ENCODE data around the gene HRG. TPM values are rescaled to one million over a fixed set of nuclear protein-coding genes. Genes with fewer than 3 reads are reported as not detected.
A peak's percentile ranks its signal among the peaks of the same experiment; 100 is the strongest.

The HRG gene
- total RNA-seq, 2 experiments from 2014 or later, result 0.11 TPM; not detected in 1

DNA sequence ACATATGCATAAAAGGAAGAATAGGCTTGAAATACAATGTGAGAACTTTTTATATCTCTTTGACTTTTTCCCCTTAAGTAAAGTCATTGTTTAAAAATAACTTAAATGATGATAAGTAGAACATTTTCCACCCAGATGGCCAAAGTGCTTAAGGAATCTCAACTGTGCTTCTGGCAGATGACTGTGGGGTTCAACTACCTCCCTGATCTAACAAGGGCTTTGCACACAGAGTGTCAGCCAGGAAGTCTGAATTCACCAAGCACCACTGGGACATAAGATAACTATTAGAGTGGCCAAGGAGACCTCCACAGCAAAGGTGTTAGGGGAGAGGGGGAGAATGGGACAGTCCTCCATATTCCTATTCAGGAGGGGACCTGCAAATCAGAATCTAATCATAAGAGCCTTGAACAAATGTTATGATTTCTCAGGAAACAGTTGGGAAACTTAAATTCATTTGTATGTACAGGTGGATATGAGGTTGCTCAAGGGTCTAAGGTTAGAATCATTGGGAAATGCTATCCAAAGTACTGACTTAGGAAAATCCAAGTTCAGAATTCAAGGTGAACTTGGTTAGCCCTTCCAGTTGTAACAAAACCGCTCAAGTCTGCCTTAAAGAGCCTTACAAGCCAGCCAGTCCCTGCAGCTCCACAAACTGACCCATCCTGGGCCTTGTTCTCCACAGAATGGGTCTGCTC lies 25.9 kb upstream of the HRG start, which contains the start of gene FETUB:
Gene FETUB, plus strand, starts transcription at position 622 of the 695 bp plus-strand sequence. Its CDS starts 62 bp downstream, at position 684.
- H3K27ac Mint-ChIP-seq, result no peak within 1 kb of the TSS
- no peaks in the 10 kb centered on the region for H3K9me3 Mint-ChIP-seq (ENCODE audit: low read depth)
- no peaks in the 10 kb centered on the region for H3K36me3 Mint-ChIP-seq (ENCODE audit: low read depth)
- ATAC-seq, result no peak
- POLR2A ChIA-PET, result no interaction called here
- no peak within 1 kb of the TSS for H3K4me3 Mint-ChIP-seq
- peaks cover 3% of the 10 kb centered on the region for H3K4me1 Mint-ChIP-seq
- H3K27me3 Mint-ChIP-seq, result peaks cover 17% of the 10 kb centered on the region
- CTCF ChIA-PET, result no interaction called here
- intact Hi-C loops (cut with DNase I, micrococcal nuclease), result no loop called here
- no peak for DNase-seq

DNA sequence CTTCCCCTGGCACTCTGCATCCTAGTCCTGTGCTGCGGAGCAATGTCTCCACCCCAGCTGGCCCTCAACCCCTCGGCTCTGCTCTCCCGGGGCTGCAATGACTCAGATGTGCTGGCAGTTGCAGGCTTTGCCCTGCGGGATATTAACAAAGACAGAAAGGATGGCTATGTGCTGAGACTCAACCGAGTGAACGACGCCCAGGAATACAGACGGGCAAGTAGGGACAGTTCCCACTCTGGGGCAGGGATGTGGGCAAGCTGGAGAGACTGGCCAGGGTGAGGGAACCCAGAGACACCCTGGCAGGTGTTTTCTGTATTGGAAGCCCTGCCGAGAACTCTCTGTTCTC lies 25.4 kb upstream of the HRG start:
- ATAC-seq (no peak), DNase-seq (no peak)
- Mint-ChIP-seq H3K4me3 (no peak overlapping the region), H3K36me3 (ENCODE audit: low read depth) (no peaks in the 10 kb centered on the region), H3K9me3 (ENCODE audit: low read depth) (no peaks in the 10 kb centered on the region), H3K27me3 (peaks cover 17% of the 10 kb centered on the region), H3K4me1 (peaks cover 3% of the 10 kb centered on the region), H3K27ac (no peak overlapping the region)
- POLR2A ChIA-PET, result no interaction called here
- CTCF ChIA-PET, result no interaction called here
- intact Hi-C loops (cut with DNase I, micrococcal nuclease), result no loop called here

DNA sequence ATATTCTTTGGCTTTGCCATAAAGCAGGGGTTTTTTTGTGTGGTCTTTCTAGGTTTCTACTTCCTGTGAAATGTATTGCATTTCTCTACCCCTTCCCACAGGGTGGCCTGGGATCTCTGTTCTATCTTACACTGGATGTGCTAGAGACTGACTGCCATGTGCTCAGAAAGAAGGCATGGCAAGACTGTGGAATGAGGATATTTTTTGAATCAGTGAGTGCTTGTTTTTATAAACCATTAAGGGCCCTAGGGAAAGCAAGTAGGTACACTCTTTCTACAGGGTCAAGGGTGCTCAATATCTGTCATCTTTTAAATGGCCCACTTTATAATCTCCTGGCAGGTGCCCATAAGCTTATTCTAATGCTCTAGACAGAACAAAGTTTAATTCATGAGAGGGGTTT lies 24.9 kb upstream of the HRG start:
- Mint-ChIP-seq H3K4me3 (no peak overlapping the region), H3K36me3 (ENCODE audit: low read depth) (no peaks in the 10 kb centered on the region), H3K4me1 (peaks cover 3% of the 10 kb centered on the region), H3K27me3 (peaks cover 18% of the 10 kb centered on the region), H3K9me3 (ENCODE audit: low read depth) (no peaks in the 10 kb centered on the region), H3K27ac (no peak overlapping the region)
- ATAC-seq, result no peak
- POLR2A ChIA-PET, result no interaction called here
- CTCF ChIA-PET, result no interaction called here
- no peak for DNase-seq
- intact Hi-C loops (cut with DNase I, micrococcal nuclease), result no loop called here

DNA sequence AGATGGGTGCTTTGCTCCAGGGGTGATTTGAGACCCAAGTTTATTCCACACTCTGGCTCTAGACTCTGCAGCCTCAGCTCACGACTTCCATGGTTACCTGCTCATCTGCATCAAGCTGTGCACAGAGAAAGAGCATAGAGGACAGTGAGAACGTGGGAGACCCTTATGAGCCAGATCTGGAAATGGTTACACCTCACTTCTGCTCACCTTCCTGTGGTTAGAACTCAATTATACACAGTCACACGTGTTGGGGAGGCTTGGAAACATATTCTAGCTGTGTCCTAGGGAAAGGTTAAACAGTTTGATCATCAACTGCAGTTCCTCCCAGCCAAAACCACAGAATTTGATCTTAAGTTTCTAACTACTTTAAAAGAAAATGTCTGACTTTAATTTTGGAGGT lies 23.8 kb upstream of the HRG start:
- no peak for ATAC-seq
- ChIA-PET POLR2A (no interaction called here), CTCF (interaction anchor here (0.5 to 1.6 kb wide), 3 partner anchors 28 to 447 kb away, joined by 3 to 5 read pairs (median 3); no protein-coding TSS in a partner anchor)
- H3K27ac Mint-ChIP-seq, result no peak overlapping the region
- no peak overlapping the region for H3K4me3 Mint-ChIP-seq
- DNase-seq, result no peak
- peaks cover 3% of the 10 kb centered on the region for H3K4me1 Mint-ChIP-seq
- no peaks in the 10 kb centered on the region for H3K36me3 Mint-ChIP-seq (ENCODE audit: low read depth)
- peaks cover 19% of the 10 kb centered on the region for H3K27me3 Mint-ChIP-seq
- intact Hi-C loops (cut with DNase I, micrococcal nuclease), result no loop called here
- H3K9me3 Mint-ChIP-seq (ENCODE audit: low read depth), result no peaks in the 10 kb centered on the region

DNA sequence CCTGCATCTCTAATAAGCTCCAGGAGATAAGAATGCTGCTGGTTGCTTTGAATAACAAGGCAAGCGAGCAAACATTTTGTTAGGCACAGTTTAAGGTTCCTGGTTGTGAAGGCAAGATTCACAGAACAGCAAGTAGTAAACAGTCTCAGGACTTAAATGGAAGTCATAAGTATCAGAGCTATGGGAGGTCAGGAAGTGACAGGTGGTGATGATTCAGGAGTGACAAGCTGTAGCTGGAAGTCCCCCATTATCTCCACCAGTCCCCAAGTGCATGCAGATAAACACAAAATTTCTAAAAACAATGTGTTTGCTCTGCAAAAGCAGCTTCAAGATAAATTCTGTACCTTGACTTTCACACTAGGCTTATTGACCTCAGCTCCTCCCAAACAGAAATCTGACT lies 22.3 kb upstream of the HRG start:
- ATAC-seq, result peak; percentile 57
- POLR2A ChIA-PET, result no interaction called here
- no peaks in the 10 kb centered on the region for H3K9me3 Mint-ChIP-seq (ENCODE audit: low read depth)
- intact Hi-C loops (cut with DNase I, micrococcal nuclease), result no loop called here
- H3K4me3 Mint-ChIP-seq, result no peak overlapping the region
- H3K27me3 Mint-ChIP-seq, result peaks cover 18% of the 10 kb centered on the region
- CTCF ChIA-PET, result interaction anchor here (0.6 to 1.5 kb wide), 3 partner anchors 25 to 33 kb away, joined by 3 to 8 read pairs (median 3); no protein-coding TSS in a partner anchor
- H3K4me1 Mint-ChIP-seq, result peaks cover 3% of the 10 kb centered on the region
- H3K36me3 Mint-ChIP-seq (ENCODE audit: low read depth), result no peaks in the 10 kb centered on the region
- no peak for DNase-seq
- H3K27ac Mint-ChIP-seq, result no peak overlapping the region

DNA sequence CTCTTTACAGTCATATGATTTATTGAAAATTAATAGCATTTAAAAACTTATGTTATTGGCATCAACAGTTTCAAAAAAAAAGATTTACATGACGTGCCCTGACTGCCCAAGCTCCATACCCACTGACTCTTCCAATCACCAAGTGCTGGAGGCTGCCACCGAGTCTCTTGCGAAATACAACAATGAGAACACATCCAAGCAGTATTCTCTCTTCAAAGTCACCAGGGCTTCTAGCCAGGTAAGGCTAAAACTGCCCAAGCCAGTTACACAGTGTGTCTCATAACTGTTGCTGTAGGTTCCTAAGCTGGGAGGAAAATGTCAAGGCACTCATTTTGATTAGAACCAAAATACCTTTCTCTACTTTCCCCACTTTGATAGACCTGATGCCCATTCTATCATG lies 21.1 kb upstream of the HRG start:
- POLR2A ChIA-PET, result interaction anchor here (0.6 kb wide), 1 partner anchor 59 kb away, joined by 3 read pairs; no protein-coding TSS in a partner anchor
- CTCF ChIA-PET, result interaction anchor here (0.7 to 0.8 kb wide), 2 partner anchors 177 to 265 kb away, joined by 3 read pairs; no protein-coding TSS in a partner anchor
- ATAC-seq, result no peak

DNA sequence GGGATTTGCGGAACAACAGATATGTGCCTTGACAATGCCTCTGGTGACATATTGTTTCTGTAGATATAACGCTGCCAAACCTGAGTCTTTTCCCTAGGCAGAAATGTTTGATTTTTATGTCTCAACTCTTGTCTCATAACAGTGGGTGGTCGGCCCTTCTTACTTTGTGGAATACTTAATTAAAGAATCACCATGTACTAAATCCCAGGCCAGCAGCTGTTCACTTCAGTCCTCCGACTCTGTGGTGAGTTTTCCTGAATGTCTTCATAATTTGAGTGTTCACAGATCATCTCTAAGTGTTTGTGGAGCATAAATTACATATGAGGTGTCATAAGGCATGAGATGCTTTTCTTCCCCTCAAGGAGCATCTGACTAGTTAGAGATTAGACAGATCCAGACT lies 19.7 kb upstream of the HRG start:
- ChIA-PET CTCF (interaction anchor here (1.0 kb wide), 1 partner anchor 29 kb away, joined by 4 read pairs; no protein-coding TSS in a partner anchor), POLR2A (no interaction called here)
- Mint-ChIP-seq H3K4me3 (no peak overlapping the region), H3K36me3 (ENCODE audit: low read depth) (no peaks in the 10 kb centered on the region), H3K4me1 (peaks cover 3% of the 10 kb centered on the region), H3K27me3 (peaks cover 13% of the 10 kb centered on the region), H3K9me3 (ENCODE audit: low read depth) (no peaks in the 10 kb centered on the region), H3K27ac (no peak overlapping the region)
- intact Hi-C loops (cut with DNase I, micrococcal nuclease), result no loop called here
- ATAC-seq (no peak), DNase-seq (no peak)

More for the DNA sequence above, 21.1 kb upstream of the HRG start:
- DNase-seq, result no peak
- intact Hi-C loops (cut with DNase I, micrococcal nuclease), result no loop called here
- peaks cover 16% of the 10 kb centered on the region for H3K27me3 Mint-ChIP-seq
- H3K4me3 Mint-ChIP-seq, result no peak overlapping the region
- H3K4me1 Mint-ChIP-seq, result peaks cover 3% of the 10 kb centered on the region
- no peaks in the 10 kb centered on the region for H3K36me3 Mint-ChIP-seq (ENCODE audit: low read depth)
- no peak overlapping the region for H3K27ac Mint-ChIP-seq
- H3K9me3 Mint-ChIP-seq (ENCODE audit: low read depth), result no peaks in the 10 kb centered on the region

DNA sequence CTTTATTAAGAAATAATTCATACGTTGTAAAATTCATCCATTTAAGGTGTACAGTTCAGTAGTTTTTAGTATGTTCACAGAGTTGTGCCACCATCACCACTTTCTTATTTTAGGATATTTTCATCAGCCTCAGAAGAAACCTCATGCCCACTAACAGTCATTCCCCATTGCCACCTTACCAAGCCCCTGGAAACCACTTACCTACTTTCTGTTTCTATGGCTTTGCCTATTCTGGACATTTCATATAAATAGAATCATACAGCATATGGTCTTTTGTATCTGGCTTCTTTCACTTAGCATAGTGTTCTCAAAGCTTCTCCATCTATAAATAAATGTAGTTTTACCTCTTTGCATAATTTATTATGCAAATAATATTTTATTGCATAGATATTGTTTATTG lies 19.0 kb upstream of the HRG start:
- POLR2A ChIA-PET, result no interaction called here
- H3K9me3 Mint-ChIP-seq (ENCODE audit: low read depth), result no peaks in the 10 kb centered on the region
- no peak overlapping the region for H3K4me3 Mint-ChIP-seq
- intact Hi-C loops (cut with DNase I, micrococcal nuclease), result no loop called here
- ATAC-seq, result no peak
- DNase-seq, result no peak
- H3K27me3 Mint-ChIP-seq, result peaks cover 10% of the 10 kb centered on the region
- H3K27ac Mint-ChIP-seq, result no peak overlapping the region
- CTCF ChIA-PET, result interaction anchor here (1.0 kb wide), 1 partner anchor 30 kb away, joined by 4 read pairs; no protein-coding TSS in a partner anchor
- no peaks in the 10 kb centered on the region for H3K36me3 Mint-ChIP-seq (ENCODE audit: low read depth)
- H3K4me1 Mint-ChIP-seq, result peaks cover 2% of the 10 kb centered on the region

DNA sequence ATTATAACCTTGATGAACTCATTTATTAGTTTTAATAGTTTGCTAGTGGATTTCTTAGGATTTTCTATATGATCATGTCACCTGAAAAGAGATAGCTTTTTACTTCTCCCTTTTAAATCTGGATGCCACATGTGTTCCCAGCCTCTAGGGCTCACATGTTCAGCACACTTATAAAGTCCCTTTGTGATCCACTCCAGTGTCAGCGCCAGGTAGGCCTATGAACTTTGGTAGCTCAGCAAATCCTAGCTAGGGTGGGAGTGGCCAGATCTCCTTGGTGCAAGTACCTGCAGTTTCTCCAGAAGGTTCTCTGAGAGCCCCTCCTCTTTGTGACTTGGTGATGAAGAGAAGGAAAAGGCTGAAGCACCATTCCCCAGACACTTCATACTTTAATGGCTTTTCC lies 17.0 kb upstream of the HRG start:
- no peak overlapping the region for H3K4me3 Mint-ChIP-seq
- DNase-seq, result no peak
- CTCF ChIA-PET, result interaction anchor here (1.8 to 2.2 kb wide), 2 partner anchors 32 to 36 kb away, joined by 5 to 7 read pairs; partner anchors contain the start of gene AHSG

DNA sequence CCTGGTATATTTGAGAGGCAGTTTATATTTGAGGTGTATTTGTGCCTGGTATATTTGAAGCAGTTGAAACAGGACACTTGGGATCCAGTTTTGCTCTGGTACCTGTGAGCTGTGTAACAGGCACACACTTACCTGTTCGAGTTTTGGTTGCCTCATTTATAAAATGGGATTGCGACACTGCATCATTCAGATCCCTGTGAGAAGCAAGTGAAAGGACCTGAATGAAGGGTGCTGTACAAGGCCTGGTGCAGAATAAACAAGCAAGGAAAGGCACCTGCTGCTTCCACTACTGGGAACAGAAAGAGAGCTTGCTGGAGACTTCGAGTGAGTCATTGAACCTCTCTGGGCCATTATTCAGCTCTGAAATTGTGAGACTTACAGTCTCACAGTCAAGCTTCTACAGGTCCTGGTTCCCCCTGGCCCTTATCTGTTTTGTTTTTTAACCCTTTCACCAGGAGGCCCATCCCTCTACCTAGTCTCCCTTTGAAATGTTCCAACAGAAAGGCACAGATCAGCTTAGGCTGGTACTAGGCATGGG lies 14.1 kb upstream of the HRG start:
- Mint-ChIP-seq H3K36me3 (ENCODE audit: low read depth) (no peaks in the 10 kb centered on the region), H3K9me3 (ENCODE audit: low read depth) (no peaks in the 10 kb centered on the region), H3K4me3 (no peak overlapping the region), H3K4me1 (no peaks in the 10 kb centered on the region), H3K27me3 (peaks cover 2% of the 10 kb centered on the region), H3K27ac (no peak overlapping the region)
- CTCF ChIA-PET, result interaction anchor here (0.6 kb wide), 1 partner anchor 188 kb away, joined by 3 read pairs; no protein-coding TSS in a partner anchor
- intact Hi-C loops (cut with DNase I, micrococcal nuclease), result no loop called here
- POLR2A ChIA-PET, result no interaction called here
- ATAC-seq (no peak), DNase-seq (no peak)

More for the DNA sequence above, 17.0 kb upstream of the HRG start:
- H3K36me3 Mint-ChIP-seq (ENCODE audit: low read depth), result no peaks in the 10 kb centered on the region
- no peak overlapping the region for H3K27ac Mint-ChIP-seq
- H3K9me3 Mint-ChIP-seq (ENCODE audit: low read depth), result no peaks in the 10 kb centered on the region
- no peak for ATAC-seq
- intact Hi-C loops (cut with DNase I, micrococcal nuclease), result no loop called here
- POLR2A ChIA-PET, result no interaction called here
- no peaks in the 10 kb centered on the region for H3K4me1 Mint-ChIP-seq
- peaks cover 9% of the 10 kb centered on the region for H3K27me3 Mint-ChIP-seq

DNA sequence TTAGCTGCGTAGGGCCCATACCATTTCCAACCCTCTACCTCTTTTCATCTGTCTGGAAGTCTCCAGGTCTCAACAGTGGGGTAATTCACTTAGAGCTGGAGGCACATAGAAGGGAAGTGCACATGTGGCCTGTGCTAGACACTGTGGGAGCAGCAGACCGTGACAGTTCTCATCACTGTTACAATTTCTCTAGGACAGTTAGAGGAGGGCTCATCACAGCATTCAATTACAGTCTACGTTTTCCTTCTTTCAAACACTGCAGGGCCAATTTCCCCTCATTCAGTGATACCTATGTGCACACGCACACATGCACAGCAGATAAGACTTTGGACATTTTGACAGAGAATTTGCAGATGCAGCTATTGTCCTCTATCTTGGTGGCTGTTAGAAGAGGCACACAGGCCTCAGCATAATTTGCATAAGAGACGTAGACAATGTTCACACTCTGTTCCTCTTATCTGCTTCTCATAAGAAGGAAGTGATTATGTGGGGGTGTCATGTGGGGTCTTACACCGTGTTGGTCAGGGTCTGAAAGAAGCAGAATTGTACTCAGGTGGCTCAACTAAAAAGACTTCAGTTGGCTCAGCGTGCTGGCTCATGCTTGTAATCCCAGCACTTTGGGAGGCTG lies 12.6 kb upstream of the HRG start:
- ChIA-PET POLR2A (no interaction called here), CTCF (no interaction called here)
- ATAC-seq (no peak), DNase-seq (no peak)
- H3K36me3 Mint-ChIP-seq (ENCODE audit: low read depth), result no peaks in the 10 kb centered on the region
- intact Hi-C loops (cut with DNase I, micrococcal nuclease), result no loop called here
- H3K27me3 Mint-ChIP-seq, result peaks cover 2% of the 10 kb centered on the region
- H3K27ac Mint-ChIP-seq, result no peak overlapping the region
- H3K9me3 Mint-ChIP-seq (ENCODE audit: low read depth), result no peaks in the 10 kb centered on the region
- H3K4me1 Mint-ChIP-seq, result no peaks in the 10 kb centered on the region
- no peak overlapping the region for H3K4me3 Mint-ChIP-seq

DNA sequence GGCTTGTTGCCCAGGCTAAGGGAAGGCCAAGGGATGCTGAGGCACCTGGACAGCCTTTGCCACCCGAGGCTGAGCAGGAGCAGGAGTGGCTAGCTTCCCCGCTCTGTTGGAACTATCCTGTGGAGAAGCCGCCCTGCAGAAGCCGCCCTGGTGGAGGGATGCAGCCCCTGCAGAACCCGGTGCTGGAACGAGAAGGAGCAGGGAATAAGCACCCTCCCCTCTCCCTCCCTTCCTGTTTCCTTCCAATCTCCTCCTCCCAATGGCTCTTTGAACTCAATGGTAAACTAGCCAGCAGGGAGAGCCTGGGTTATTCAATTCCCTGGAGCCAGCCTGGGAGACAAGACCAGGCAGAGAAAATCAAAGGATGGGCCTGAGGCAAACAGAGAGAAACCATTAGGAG lies 11.8 kb upstream of the HRG start:
- intact Hi-C loops (cut with DNase I, micrococcal nuclease), result no loop called here
- CTCF ChIA-PET, result interaction anchor here (0.5 kb wide), 1 partner anchor 106 kb away, joined by 3 read pairs; no protein-coding TSS in a partner anchor

More for the DNA sequence above, 11.8 kb upstream of the HRG start:
- Mint-ChIP-seq H3K27me3 (peaks cover 2% of the 10 kb centered on the region), H3K27ac (no peak overlapping the region), H3K4me3 (no peak overlapping the region), H3K9me3 (ENCODE audit: low read depth) (no peaks in the 10 kb centered on the region), H3K4me1 (no peaks in the 10 kb centered on the region), H3K36me3 (ENCODE audit: low read depth) (no peaks in the 10 kb centered on the region)
- ATAC-seq (no peak), DNase-seq (no peak)
- POLR2A ChIA-PET, result no interaction called here

Measured in activated CD4-positive, alpha-beta T cell treated with anti-CD3 and anti-CD28 coated beads for 36 hours (primary cell).